Panc1 (cell line): ENCODE data around the gene PAOX.

Source experiments
- CTCF ChIP-seq: fragments of 450-650 bp; IDR thresholded peaks from 2 replicates; pipeline ENCODE4 v1.5.1; 2017; ENCODE audit warnings: mild to moderate bottlenecking
- SIN3A ChIP-seq: IDR thresholded peaks from 2 replicates; pipeline ENCODE4 v1.6.1; 2012; ENCODE audit warnings: low read depth, mild to moderate bottlenecking, low read length, moderate library complexity, borderline replicate concordance; ENCODE audit not compliant: insufficient read depth

- TF ChIP-seq CTCF, result no peak
- TF ChIP-seq SIN3A, result no peak
Observed at GRCh38 chr10:133383551-133383950, 4.5 kb downstream of the PAOX start.
